ENCODE data around the gene WDFY2.

- TF ChIP-seq CTCF (IDR thresholded peaks at IDR 0.05; ENCODE audit: low read depth, low read length), result no peak
- no peak for TF ChIP-seq POLR2A (IDR thresholded peaks at IDR 0.05; ENCODE audit: extremely low read depth, insufficient read length)
- TF ChIP-seq, protein P1, sequence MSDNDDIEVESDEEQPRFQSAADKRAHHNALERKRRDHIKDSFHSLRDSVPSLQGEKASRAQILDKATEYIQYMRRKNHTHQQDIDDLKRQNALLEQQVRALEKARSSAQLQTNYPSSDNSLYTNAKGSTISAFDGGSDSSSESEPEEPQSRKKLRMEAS (IDR thresholded peaks at IDR 0.05; ENCODE audit: low read depth, low read length), result no peak
These were observed 146.7 kb downstream of the WDFY2 start for GRCh38 chr13:51730927-51731326.

Data from NB4 (cell line).